Hematopoietic multipotent progenitor cell treated with erythropoietin and hydrocortisone succinate and interleukin-3 and kit ligand, for 6 days (in vitro differentiated cells): ENCODE results near the gene USP2.

Experiments used
- DNase-seq: peaks from one replicate; pipeline ENCODE4 v3.0.0-alpha.2; 2015

The USP2 gene

GRCh38 chr11:119375337-119376196 is 5.9 kb downstream of the USP2 start:
- DNase-seq, result no peak

GRCh38 chr11:119374632-119375336 is 6.7 kb downstream of the USP2 start:
- DNase-seq, result peak; percentile 46

GRCh38 chr11:119373921-119374631 is 7.4 kb downstream of the USP2 start:
- peak; percentile 67 for DNase-seq

GRCh38 chr11:119373059-119373920 is 8.2 kb downstream of the USP2 start:
- peak; percentile 0 for DNase-seq

- DNase-seq, result no peak
Measured at GRCh38 chr11:119372260-119373058, 9.0 kb downstream of the USP2 start.

GRCh38 chr11:119371778-119372182 is 9.7 kb downstream of the USP2 start:
- DNase-seq, result peak; percentile 44

- no peak for DNase-seq
Measured at GRCh38 chr11:119371067-119371601, 10.4 kb downstream of the USP2 start.

GRCh38 chr11:119370486-119371046 is 10.9 kb downstream of the USP2 start:
- DNase-seq, result no peak

- no peak for DNase-seq
Measured at GRCh38 chr11:119369132-119369925, 12.2 kb downstream of the USP2 start.

GRCh38 chr11:119368121-119369034 is 13.1 kb downstream of the USP2 start:
- DNase-seq, result peak; percentile 63

GRCh38 chr11:119367661-119368120 is 13.8 kb downstream of the USP2 start:
- no peak for DNase-seq

- DNase-seq, result no peak
Measured at GRCh38 chr11:119366690-119367620, 14.5 kb downstream of the USP2 start.

GRCh38 chr11:119365071-119365591 is 16.4 kb downstream of the USP2 start:
- no peak for DNase-seq

- peak; percentile 58 for DNase-seq
Measured at GRCh38 chr11:119363851-119364590, 17.5 kb downstream of the USP2 start.

GRCh38 chr11:119363081-119363850 is 18.2 kb downstream of the USP2 start:
- no peak for DNase-seq

- DNase-seq, result no peak
Measured at GRCh38 chr11:119362741-119363080, 18.8 kb downstream of the USP2 start.
